HAP-1 (cell line): ENCODE measurements around the gene PPP4R4.
"Not testable (repeated sequence)": the region's sequence is repeated elsewhere in the genome, so short reads cannot be mapped to it uniquely, and the experiment has no call there.

ENCODE experiments used
- DNase-seq, 2 experiments: peaks; one replicate each; pipeline ENCODE4 v3.0.0-alpha.2; 2016 to 2020; ENCODE audit warnings: low spot score in 2 of 2
- H3K27me3 ChIP-seq: fragments of 250-450 bp; sonication (Bioruptor Pico); 2 replicates; pipeline ENCODE4 v1.5.1; 2020; ENCODE audit warnings: low read depth, mild to moderate bottlenecking, moderate library complexity
- H3K36me3 ChIP-seq: fragments of 250-450 bp; sonication (Bioruptor Pico); replicated peaks from 2 replicates; pipeline ENCODE4 v1.5.1; 2020; ENCODE audit warnings: mild to moderate bottlenecking
- H3K4me1 ChIP-seq: fragments of 250-450 bp; sonication (Bioruptor Pico); 2 replicates; pipeline ENCODE4 v1.5.1; 2020; ENCODE audit warnings: mild to moderate bottlenecking
- H3K4me3 ChIP-seq: fragments of 250-450 bp; sonication (Bioruptor Pico); 2 replicates; pipeline ENCODE4 v1.5.1; 2020; ENCODE audit warnings: mild to moderate bottlenecking, moderate library complexity
- H3K9me3 ChIP-seq: fragments of 250-450 bp; sonication (Bioruptor Pico); 2 replicates; pipeline ENCODE4 v1.5.1; 2020; ENCODE audit warnings: mild to moderate bottlenecking, moderate library complexity
- in situ Hi-C: fragments of 300-500 bp; cut with MboI; formaldehyde crosslinking; loops from 3 replicates; pipeline ENCODE4 v1.14.3; 2020; ENCODE audit warnings: low sequenced_read_pairs, inconsistent platforms, mixed read lengths

The PPP4R4 gene

GRCh38 chr14:94296181-94296545 lies 122.0 kb downstream of the PPP4R4 start:
- H3K27me3 ChIP-seq, H3K4me1 ChIP-seq, H3K4me3 ChIP-seq, in situ Hi-C loops, DNase-seq, H3K9me3 ChIP-seq, H3K36me3 ChIP-seq: not testable (repeated sequence)

- no peaks in the 10 kb centered on the region for H3K27me3 ChIP-seq
- no peak overlapping the region for H3K4me3 ChIP-seq
- no peak for DNase-seq
- H3K9me3 ChIP-seq, result peaks cover 4% of the 10 kb centered on the region; the same call in 1 of the 2 replicates
- H3K4me1 ChIP-seq, result peaks cover 4% of the 10 kb centered on the region
- in situ Hi-C loops, result no loop called here
- no peaks in the 10 kb centered on the region for H3K36me3 ChIP-seq
Observed at GRCh38 chr14:94298130-94298529, 124.0 kb downstream of the PPP4R4 start.

GRCh38 chr14:94303111-94303510 lies 129.0 kb downstream of the PPP4R4 start:
- Histone ChIP-seq H3K4me3 (no peak overlapping the region), H3K27me3 (no peaks in the 10 kb centered on the region), H3K36me3 (no peaks in the 10 kb centered on the region), H3K4me1 (peaks cover 4% of the 10 kb centered on the region), H3K9me3 (peaks cover 10% of the 10 kb centered on the region; the same call in 1 of the 2 replicates)
- DNase-seq, result no peak
- in situ Hi-C loops, result no loop called here

GRCh38 chr14:94304243-94304642 lies 130.1 kb downstream of the PPP4R4 start:
- no peak overlapping the region for H3K4me3 ChIP-seq
- no peaks in the 10 kb centered on the region for H3K36me3 ChIP-seq
- no peaks in the 10 kb centered on the region for H3K27me3 ChIP-seq
- 0 out of 2 replicates have a peak, but pooled peaks cover 10% of the 10 kb centered on the region for H3K9me3 ChIP-seq
- in situ Hi-C loops, result no loop called here
- no peaks in the 10 kb centered on the region for H3K4me1 ChIP-seq
- DNase-seq, result no peak

GRCh38 chr14:94305620-94306019 lies 131.5 kb downstream of the PPP4R4 start:
- no peaks in the 10 kb centered on the region for H3K4me1 ChIP-seq
- no peaks in the 10 kb centered on the region for H3K27me3 ChIP-seq
- no peaks in the 10 kb centered on the region for H3K36me3 ChIP-seq
- no peak for DNase-seq
- no peak overlapping the region for H3K4me3 ChIP-seq
- in situ Hi-C loops, result no loop called here
- H3K9me3 ChIP-seq, result 0 out of 2 replicates have a peak, but pooled peaks cover 6% of the 10 kb centered on the region

- Histone ChIP-seq H3K27me3 (no peaks in the 10 kb centered on the region), H3K4me1 (no peaks in the 10 kb centered on the region), H3K4me3 (no peak overlapping the region), H3K9me3 (0 out of 2 replicates have a peak, but pooled peaks cover 6% of the 10 kb centered on the region), H3K36me3 (no peaks in the 10 kb centered on the region)
- in situ Hi-C loops, result no loop called here
- no peak for DNase-seq
Observed at GRCh38 chr14:94306047-94306978, 132.2 kb downstream of the PPP4R4 start.

- 0 out of 2 replicates have a peak, but pooled peaks cover 6% of the 10 kb centered on the region for H3K9me3 ChIP-seq
- in situ Hi-C loops, result no loop called here
- DNase-seq, result no peak
- no peaks in the 10 kb centered on the region for H3K36me3 ChIP-seq
- no peaks in the 10 kb centered on the region for H3K4me1 ChIP-seq
- H3K4me3 ChIP-seq, result no peak overlapping the region
- H3K27me3 ChIP-seq, result no peaks in the 10 kb centered on the region
Observed at GRCh38 chr14:94307410-94307992, 133.4 kb downstream of the PPP4R4 start.

- no peak overlapping the region for H3K4me3 ChIP-seq
- in situ Hi-C loops, result no loop called here
- no peaks in the 10 kb centered on the region for H3K36me3 ChIP-seq
- 0 out of 2 replicates have a peak, but pooled peaks cover 6% of the 10 kb centered on the region for H3K9me3 ChIP-seq
- H3K4me1 ChIP-seq, result no peaks in the 10 kb centered on the region
- no peak for DNase-seq
- no peaks in the 10 kb centered on the region for H3K27me3 ChIP-seq
Observed at GRCh38 chr14:94309721-94310120, 135.6 kb downstream of the PPP4R4 start.

GRCh38 chr14:94310248-94310647 lies 136.1 kb downstream of the PPP4R4 start:
- DNase-seq, result no peak
- Histone ChIP-seq H3K36me3 (no peaks in the 10 kb centered on the region), H3K4me3 (no peak overlapping the region), H3K4me1 (no peaks in the 10 kb centered on the region), H3K27me3 (no peaks in the 10 kb centered on the region), H3K9me3 (0 out of 2 replicates have a peak, but pooled peaks cover 6% of the 10 kb centered on the region)
- in situ Hi-C loops, result no loop called here

GRCh38 chr14:94312481-94313246 lies 138.5 kb downstream of the PPP4R4 start:
- H3K36me3 ChIP-seq, result no peaks in the 10 kb centered on the region
- in situ Hi-C loops, result no loop called here
- DNase-seq, result no peak

GRCh38 chr14:94313991-94314655 lies 140.0 kb downstream of the PPP4R4 start:
- in situ Hi-C loops, result no loop called here
- Histone ChIP-seq H3K36me3 (no peaks in the 10 kb centered on the region), H3K4me1 (peaks cover 13% of the 10 kb centered on the region), H3K9me3 (no peaks in the 10 kb centered on the region), H3K27me3 (no peaks in the 10 kb centered on the region), H3K4me3 (no peak overlapping the region)
- DNase-seq, result no peak

More at GRCh38 chr14:94312481-94313246, 138.5 kb downstream of the PPP4R4 start:
- no peak overlapping the region for H3K4me3 ChIP-seq
- 0 out of 2 replicates have a peak, but pooled peaks cover under 1% of the 10 kb centered on the region for H3K9me3 ChIP-seq
- peaks cover 12% of the 10 kb centered on the region for H3K4me1 ChIP-seq
- H3K27me3 ChIP-seq, result no peaks in the 10 kb centered on the region

- in situ Hi-C loops, result no loop called here
- Histone ChIP-seq H3K4me1 (peaks cover 13% of the 10 kb centered on the region), H3K27me3 (no peaks in the 10 kb centered on the region), H3K36me3 (no peaks in the 10 kb centered on the region), H3K9me3 (no peaks in the 10 kb centered on the region), H3K4me3 (no peak overlapping the region)
- no peak for DNase-seq
Observed at GRCh38 chr14:94314890-94315289, 140.8 kb downstream of the PPP4R4 start.

- Histone ChIP-seq H3K4me1 (peaks cover 13% of the 10 kb centered on the region), H3K36me3 (no peaks in the 10 kb centered on the region), H3K9me3 (no peaks in the 10 kb centered on the region), H3K4me3 (no peak overlapping the region), H3K27me3 (no peaks in the 10 kb centered on the region)
- in situ Hi-C loops, result no loop called here
- DNase-seq, result no peak
Observed at GRCh38 chr14:94316692-94317091, 142.6 kb downstream of the PPP4R4 start.
